Measurements from ENCODE around the gene ITGA11. TPM values are rescaled to one million over a fixed set of nuclear protein-coding genes. Genes with fewer than 3 reads are reported as not detected.

The ITGA11 gene
- polyA plus RNA-seq, 1 of the 3 experiments (the other 2 are of a cell fraction) = 0.49 TPM

DNA sequence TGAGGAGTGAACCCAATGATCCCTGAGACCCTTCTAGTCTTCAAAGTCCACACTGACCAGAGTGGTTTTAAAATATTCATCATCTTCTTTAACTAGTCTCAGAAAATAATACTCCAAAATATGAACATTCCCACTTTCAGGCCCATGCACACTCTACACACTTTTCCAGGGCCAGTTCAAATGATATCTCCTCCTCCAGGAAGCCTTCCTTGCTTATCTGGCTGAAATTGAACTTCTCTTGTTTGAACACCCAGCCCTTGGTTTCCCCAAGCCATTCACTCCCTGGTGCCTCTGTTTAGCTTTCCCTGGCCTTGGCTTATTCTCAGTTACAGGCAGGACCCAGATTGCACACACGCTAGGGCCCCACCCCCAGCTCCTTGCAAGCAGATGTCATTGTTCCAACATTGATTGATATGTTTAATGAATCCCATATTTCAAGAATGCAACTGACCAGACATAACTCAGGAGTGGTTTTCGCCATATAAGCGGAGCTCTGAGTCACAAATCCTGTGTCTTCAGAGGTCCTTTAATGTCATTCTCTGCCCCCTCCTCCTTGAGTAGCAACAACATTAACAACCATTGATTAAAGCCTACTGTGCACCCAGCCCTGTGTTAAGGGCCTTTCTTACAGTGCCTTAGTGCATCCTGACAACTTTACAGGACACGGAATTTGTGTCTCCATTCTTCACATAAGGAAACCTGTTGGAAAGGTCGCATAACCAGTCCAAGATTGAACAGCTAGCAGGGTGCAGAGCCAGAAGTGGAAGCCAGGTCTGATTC is 2.1 kb downstream of the ITGA11 start:
- ChIA-PET CTCF (interaction anchor here (0.8 kb wide), 1 partner anchor 123 kb away, joined by 4 read pairs; no protein-coding TSS in a partner anchor), POLR2A (no interaction called here)
- TF ChIP-seq, protein P1, sequence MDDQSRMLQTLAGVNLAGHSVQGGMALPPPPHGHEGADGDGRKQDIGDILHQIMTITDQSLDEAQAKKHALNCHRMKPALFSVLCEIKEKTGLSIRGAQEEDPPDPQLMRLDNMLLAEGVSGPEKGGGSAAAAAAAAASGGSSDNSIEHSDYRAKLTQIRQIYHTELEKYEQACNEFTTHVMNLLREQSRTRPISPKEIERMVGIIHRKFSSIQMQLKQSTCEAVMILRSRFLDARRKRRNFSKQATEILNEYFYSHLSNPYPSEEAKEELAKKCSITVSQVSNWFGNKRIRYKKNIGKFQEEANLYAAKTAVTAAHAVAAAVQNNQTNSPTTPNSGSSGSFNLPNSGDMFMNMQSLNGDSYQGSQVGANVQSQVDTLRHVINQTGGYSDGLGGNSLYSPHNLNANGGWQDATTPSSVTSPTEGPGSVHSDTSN (IDR thresholded peaks at IDR 0.05) = peak; percentile 32; the same call in 1 of the 2 replicates
- TF ChIP-seq, protein P2, sequence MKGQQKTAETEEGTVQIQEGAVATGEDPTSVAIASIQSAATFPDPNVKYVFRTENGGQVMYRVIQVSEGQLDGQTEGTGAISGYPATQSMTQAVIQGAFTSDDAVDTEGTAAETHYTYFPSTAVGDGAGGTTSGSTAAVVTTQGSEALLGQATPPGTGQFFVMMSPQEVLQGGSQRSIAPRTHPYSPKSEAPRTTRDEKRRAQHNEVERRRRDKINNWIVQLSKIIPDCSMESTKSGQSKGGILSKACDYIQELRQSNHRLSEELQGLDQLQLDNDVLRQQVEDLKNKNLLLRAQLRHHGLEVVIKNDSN (IDR thresholded peaks at IDR 0.05; ENCODE audit: borderline replicate concordance, low read depth) = no peak
- TF ChIP-seq MEF2A (IDR thresholded peaks at IDR 0.05; ENCODE audit: borderline replicate concordance, low read depth) = no peak
- TF ChIP-seq, protein P3, sequence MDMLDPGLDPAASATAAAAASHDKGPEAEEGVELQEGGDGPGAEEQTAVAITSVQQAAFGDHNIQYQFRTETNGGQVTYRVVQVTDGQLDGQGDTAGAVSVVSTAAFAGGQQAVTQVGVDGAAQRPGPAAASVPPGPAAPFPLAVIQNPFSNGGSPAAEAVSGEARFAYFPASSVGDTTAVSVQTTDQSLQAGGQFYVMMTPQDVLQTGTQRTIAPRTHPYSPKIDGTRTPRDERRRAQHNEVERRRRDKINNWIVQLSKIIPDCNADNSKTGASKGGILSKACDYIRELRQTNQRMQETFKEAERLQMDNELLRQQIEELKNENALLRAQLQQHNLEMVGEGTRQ (IDR thresholded peaks at IDR 0.05; ENCODE audit: borderline replicate concordance, low read depth, low read length) = no peak
- TF ChIP-seq, protein P4, sequence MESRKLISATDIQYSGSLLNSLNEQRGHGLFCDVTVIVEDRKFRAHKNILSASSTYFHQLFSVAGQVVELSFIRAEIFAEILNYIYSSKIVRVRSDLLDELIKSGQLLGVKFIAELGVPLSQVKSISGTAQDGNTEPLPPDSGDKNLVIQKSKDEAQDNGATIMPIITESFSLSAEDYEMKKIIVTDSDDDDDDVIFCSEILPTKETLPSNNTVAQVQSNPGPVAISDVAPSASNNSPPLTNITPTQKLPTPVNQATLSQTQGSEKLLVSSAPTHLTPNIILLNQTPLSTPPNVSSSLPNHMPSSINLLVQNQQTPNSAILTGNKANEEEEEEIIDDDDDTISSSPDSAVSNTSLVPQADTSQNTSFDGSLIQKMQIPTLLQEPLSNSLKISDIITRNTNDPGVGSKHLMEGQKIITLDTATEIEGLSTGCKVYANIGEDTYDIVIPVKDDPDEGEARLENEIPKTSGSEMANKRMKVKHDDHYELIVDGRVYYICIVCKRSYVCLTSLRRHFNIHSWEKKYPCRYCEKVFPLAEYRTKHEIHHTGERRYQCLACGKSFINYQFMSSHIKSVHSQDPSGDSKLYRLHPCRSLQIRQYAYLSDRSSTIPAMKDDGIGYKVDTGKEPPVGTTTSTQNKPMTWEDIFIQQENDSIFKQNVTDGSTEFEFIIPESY (IDR thresholded peaks at IDR 0.05; ENCODE audit: borderline replicate concordance, low read depth) = no peak
- H3K9me3 ChIP-seq = no peaks in the 10 kb centered on the region
- no peak overlapping the region for H3K4me3 ChIP-seq (ENCODE audit: low read depth in 2 of 2, low read length in 1 of 2)
- H3K36me3 ChIP-seq (replicated peaks in 1 of 2; ENCODE audit: control insufficient read depth in 1 of 2, insufficient read depth in 2 of 2, low read length in 1 of 2) = no peaks in the 10 kb centered on the region
- no peaks in the 10 kb centered on the region; the same call in 1 of the 2 replicates for H3K79me2 ChIP-seq (ENCODE audit: insufficient read depth)
- no peaks in the 10 kb centered on the region for H3K9me2 ChIP-seq
- H4K20me1 ChIP-seq (ENCODE audit: insufficient read depth) = no peaks in the 10 kb centered on the region
- peaks cover 29% of the 10 kb centered on the region for H3K27me3 ChIP-seq (ENCODE audit: insufficient read depth)
- no peak overlapping the region for H3K9ac ChIP-seq
- WGBS (ENCODE audit: low lambda C conversion rate) = 82% methylated on average over 5 of the region's 5 CpGs
- peak overlapping the region; percentile 97; the same call in 1 of the 2 replicates for H3K4me2 ChIP-seq
- DNase-seq = no peak
- no peaks in the 10 kb centered on the region for H3F3A ChIP-seq (replicated peaks; ENCODE audit: insufficient read depth)
- peaks cover 0 to 14% of the 10 kb centered on the region in 2 experiments; a peak in 1 of 4 replicates for H3K4me1 ChIP-seq (ENCODE audit: control insufficient read depth in 1 of 2, insufficient read depth in 2 of 2, low read depth in 1 of 2, low read length in 1 of 2)
- no peak overlapping the region for H2AFZ ChIP-seq (ENCODE audit: low read depth)
- H3K27ac ChIP-seq (ENCODE audit: low read depth in 2 of 2, low read length in 1 of 2) = no peak overlapping the region

DNA sequence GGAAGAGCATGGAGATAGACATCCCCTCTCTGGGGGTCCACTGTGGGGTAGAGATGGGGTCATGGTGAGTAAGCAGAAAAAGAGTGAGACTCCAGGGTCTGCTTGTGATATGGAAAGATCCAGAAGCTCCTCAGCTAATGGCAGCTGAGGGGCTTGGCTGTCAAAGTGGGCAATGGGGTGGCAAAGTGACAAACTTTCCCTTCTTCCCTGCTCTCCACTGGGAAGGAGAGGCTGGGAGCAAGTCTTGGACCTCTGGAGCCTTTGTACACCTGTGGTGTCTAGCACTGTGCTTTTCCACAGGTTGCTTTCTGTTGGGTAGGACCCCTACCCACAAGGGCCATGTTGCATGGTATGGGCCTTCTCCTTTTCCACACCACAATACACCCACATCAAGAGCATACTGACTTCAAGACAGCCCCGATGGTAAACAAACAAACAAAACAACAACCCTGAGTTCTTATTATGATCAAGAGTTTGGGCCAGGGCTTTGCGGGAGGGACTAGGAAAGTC is 3.5 kb downstream of the ITGA11 start:
- Histone ChIP-seq H3K9me2 (no peaks in the 10 kb centered on the region), H3K27me3 (ENCODE audit: insufficient read depth) (peaks cover 20% of the 10 kb centered on the region), H3K36me3 (replicated peaks in 1 of 2; ENCODE audit: control insufficient read depth in 1 of 2, insufficient read depth in 2 of 2, low read length in 1 of 2) (no peaks in the 10 kb centered on the region), H3K4me1 (ENCODE audit: control insufficient read depth in 1 of 2, insufficient read depth in 2 of 2, low read depth in 1 of 2, low read length in 1 of 2) (peaks cover 0 to 14% of the 10 kb centered on the region in 2 experiments; a peak in 1 of 4 replicates), H3K79me2 (ENCODE audit: insufficient read depth) (no peaks in the 10 kb centered on the region; the same call in 1 of the 2 replicates), H2AFZ (ENCODE audit: low read depth) (no peak overlapping the region), H3K27ac (ENCODE audit: low read depth in 2 of 2, low read length in 1 of 2) (no peak overlapping the region), H3K4me3 (ENCODE audit: low read depth in 2 of 2, low read length in 1 of 2) (no peak overlapping the region), H3F3A (replicated peaks; ENCODE audit: insufficient read depth) (no peaks in the 10 kb centered on the region), H4K20me1 (ENCODE audit: insufficient read depth) (no peaks in the 10 kb centered on the region), H3K9ac (no peak overlapping the region), H3K9me3 (no peaks in the 10 kb centered on the region), H3K4me2 (no peak overlapping the region)
- WGBS (ENCODE audit: low lambda C conversion rate) = 80% methylated on average over 2 of the region's 2 CpGs
- TF ChIP-seq RXRA (IDR thresholded peaks at IDR 0.05; ENCODE audit: borderline replicate concordance, low read depth) (no peak), TCF12 (IDR thresholded peaks at IDR 0.05) (no peak), POLR2AphosphoS5 (IDR thresholded peaks at IDR 0.05; ENCODE audit: low read depth, low read length) (no peak), NFIC (IDR thresholded peaks at IDR 0.05; ENCODE audit: borderline replicate concordance) (no peak)
- DNase-seq = no peak
- CTCF ChIA-PET = interaction anchor here (0.8 to 1.2 kb wide), 2 partner anchors 122 to 123 kb away, joined by 3 to 4 read pairs; no protein-coding TSS in a partner anchor
- POLR2A ChIA-PET = no interaction called here

Measured in SK-N-SH (cell line).